Liver (tissue), 3 donors: Measurements from ENCODE around the gene STXBP6.

ENCODE experiments used
- FOXA1 ChIP-seq: IDR thresholded peaks from 2 replicates; pipeline ENCODE4 v1.6.1; 2016; ENCODE audit warnings: antibody characterized with exemption
- REST ChIP-seq: IDR thresholded peaks from 2 replicates; pipeline ENCODE4 v1.6.1; 2016; ENCODE audit warnings: antibody characterized with exemption, mild to moderate bottlenecking
- TAF1 ChIP-seq: conservative IDR thresholded peaks from 2 replicates; pipeline ENCODE4 v1.6.1; 2016; ENCODE audit warnings: antibody characterized with exemption, mild to moderate bottlenecking
- YY1 ChIP-seq: IDR thresholded peaks from 2 replicates; pipeline ENCODE4 v1.6.1; 2016; ENCODE audit warnings: antibody characterized with exemption, mild to moderate bottlenecking
- TF ChIP-seq, protein P1 (sequence below): fragments of 150-350 bp; IDR thresholded peaks from 2 replicates; pipeline ENCODE4 v1.5.1; 2017; ENCODE audit warnings: improper control_type of control experiment, low read depth, low read length; ENCODE audit not compliant: missing input control
- TF ChIP-seq, protein P2 (sequence below): IDR thresholded peaks from 2 replicates; pipeline ENCODE4 v1.6.1; 2016; ENCODE audit warnings: antibody characterized with exemption
- TF ChIP-seq, protein P3 (sequence below): IDR thresholded peaks from 2 replicates; pipeline ENCODE4 v1.6.1; 2016; ENCODE audit warnings: antibody characterized with exemption
- donor health status: healthy.
- donor health status: healthy.

GRCh38 chr14:24921903-24922302 is 128.0 kb downstream of the STXBP6 start:
- TF ChIP-seq, protein P1, sequence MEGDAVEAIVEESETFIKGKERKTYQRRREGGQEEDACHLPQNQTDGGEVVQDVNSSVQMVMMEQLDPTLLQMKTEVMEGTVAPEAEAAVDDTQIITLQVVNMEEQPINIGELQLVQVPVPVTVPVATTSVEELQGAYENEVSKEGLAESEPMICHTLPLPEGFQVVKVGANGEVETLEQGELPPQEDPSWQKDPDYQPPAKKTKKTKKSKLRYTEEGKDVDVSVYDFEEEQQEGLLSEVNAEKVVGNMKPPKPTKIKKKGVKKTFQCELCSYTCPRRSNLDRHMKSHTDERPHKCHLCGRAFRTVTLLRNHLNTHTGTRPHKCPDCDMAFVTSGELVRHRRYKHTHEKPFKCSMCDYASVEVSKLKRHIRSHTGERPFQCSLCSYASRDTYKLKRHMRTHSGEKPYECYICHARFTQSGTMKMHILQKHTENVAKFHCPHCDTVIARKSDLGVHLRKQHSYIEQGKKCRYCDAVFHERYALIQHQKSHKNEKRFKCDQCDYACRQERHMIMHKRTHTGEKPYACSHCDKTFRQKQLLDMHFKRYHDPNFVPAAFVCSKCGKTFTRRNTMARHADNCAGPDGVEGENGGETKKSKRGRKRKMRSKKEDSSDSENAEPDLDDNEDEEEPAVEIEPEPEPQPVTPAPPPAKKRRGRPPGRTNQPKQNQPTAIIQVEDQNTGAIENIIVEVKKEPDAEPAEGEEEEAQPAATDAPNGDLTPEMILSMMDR: no peak
- TF ChIP-seq YY1: no peak
- TF ChIP-seq, protein P2, sequence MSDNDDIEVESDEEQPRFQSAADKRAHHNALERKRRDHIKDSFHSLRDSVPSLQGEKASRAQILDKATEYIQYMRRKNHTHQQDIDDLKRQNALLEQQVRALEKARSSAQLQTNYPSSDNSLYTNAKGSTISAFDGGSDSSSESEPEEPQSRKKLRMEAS: no peak
- no peak for TF ChIP-seq FOXA1
- no peak for TF ChIP-seq REST
- TF ChIP-seq, protein P3, sequence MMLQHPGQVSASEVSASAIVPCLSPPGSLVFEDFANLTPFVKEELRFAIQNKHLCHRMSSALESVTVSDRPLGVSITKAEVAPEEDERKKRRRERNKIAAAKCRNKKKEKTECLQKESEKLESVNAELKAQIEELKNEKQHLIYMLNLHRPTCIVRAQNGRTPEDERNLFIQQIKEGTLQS: no peak
- no peak for TF ChIP-seq TAF1
